HEK293 (cell line): Measurements from ENCODE around the gene ECE1.

Experiments used
- CTCF ChIA-PET: fragments of 350-600 bp; formaldehyde crosslinking; extraction: SDS; loops from one replicate; lab custom pipeline; 2021; ENCODE audit warnings: antibody characterized with exemption; lab: Yijun Ruan, JAX
- POLR2A ChIA-PET: fragments of 300-600 bp; formaldehyde crosslinking; extraction: SDS; loops from one replicate; lab custom pipeline; 2020; ENCODE audit warnings: antibody characterized with exemption, inconsistent platforms; lab: Yijun Ruan, JAX
- H3K27ac ChIP-seq: fragments of 200-500 bp; sonication (Bioruptor generic); 2 replicates; pipeline ENCODE4 v1.5.1; 2014; ENCODE audit warnings: low read depth, low read length, control low read depth, inconsistent platforms; ENCODE audit errors: extremely low read depth
- H3K36me3 ChIP-seq, 2 experiments: fragments of 200-500 bp in 1 of 2; sonication (Bioruptor generic) in 1 of 2; 1 replicate in 1 of 2; 2 replicates in 1 of 2; pipeline ENCODE4 v1.5.1; 2014 to 2017; ENCODE audit warnings: inconsistent platforms in 2 of 2, low read length in 2 of 2; ENCODE audit not compliant: control insufficient read depth in 2 of 2, insufficient read depth in 1 of 2
- H3K4me1 ChIP-seq: fragments of 200-500 bp; sonication (Bioruptor generic); 2 replicates; pipeline ENCODE4 v1.5.1; 2014; ENCODE audit warnings: mild to moderate bottlenecking, low read length, inconsistent platforms; ENCODE audit not compliant: control insufficient read depth, insufficient read depth
- H3K4me3 ChIP-seq: 2 replicates; pipeline ENCODE4 v1.5.1; 2011; ENCODE audit warnings: low read depth, mild to moderate bottlenecking, control low read depth, low read length, moderate library complexity
- H3K9me3 ChIP-seq: fragments of 200-500 bp; sonication (Bioruptor generic); 2 replicates; pipeline ENCODE4 v1.5.1; 2014; ENCODE audit warnings: low read depth, low read length, inconsistent platforms; ENCODE audit not compliant: control insufficient read depth, insufficient read depth
- EGR2 ChIP-seq: fragments of 450-650 bp; formaldehyde crosslinking; IDR thresholded peaks from 2 replicates; pipeline ENCODE4 v1.5.1; 2016; ENCODE audit warnings: low read depth, missing biosample characterization, missing genetic modification characterization
- FEZF1 ChIP-seq: fragments of 450-650 bp; formaldehyde crosslinking; IDR thresholded peaks from 2 replicates; pipeline ENCODE4 v1.5.1; 2016; ENCODE audit warnings: missing biosample characterization, missing genetic modification characterization
- HOXC10 ChIP-seq: sonication (generic); formaldehyde crosslinking; IDR thresholded peaks from 2 replicates; pipeline ENCODE4 v1.8.1; 2023; ENCODE audit warnings: mild to moderate bottlenecking, missing genetic modification reagents
- KLF1 ChIP-seq: fragments of 450-650 bp; formaldehyde crosslinking; IDR thresholded peaks from 2 replicates; pipeline ENCODE4 v1.5.1; 2016; ENCODE audit warnings: missing biosample characterization, missing genetic modification characterization
- MZF1 ChIP-seq: fragments of 450-650 bp; formaldehyde crosslinking; IDR thresholded peaks from 2 replicates; pipeline ENCODE4 v1.5.1; 2017; ENCODE audit warnings: missing biosample characterization, missing genetic modification characterization, borderline replicate concordance
- PATZ1 ChIP-seq: fragments of 450-650 bp; formaldehyde crosslinking; IDR thresholded peaks from 2 replicates; pipeline ENCODE4 v1.5.1; 2016; ENCODE audit warnings: missing biosample characterization, missing genetic modification characterization
- PRDM2 ChIP-seq: fragments of 450-650 bp; formaldehyde crosslinking; IDR thresholded peaks from 2 replicates; pipeline ENCODE4 v1.5.1; 2016; ENCODE audit warnings: missing biosample characterization, missing genetic modification characterization, borderline replicate concordance
- SETDB1 ChIP-seq: IDR thresholded peaks from one replicate; pipeline ENCODE4 v1.6.1; 2017; ENCODE audit warnings: mild to moderate bottlenecking, low read length, moderate library complexity, mixed read lengths; ENCODE audit not compliant: insufficient read length
- SP7 ChIP-seq: fragments of 450-650 bp; formaldehyde crosslinking; IDR thresholded peaks from 2 replicates; pipeline ENCODE4 v1.5.1; 2016; ENCODE audit warnings: missing biosample characterization, missing genetic modification characterization
- WT1 ChIP-seq: fragments of 450-650 bp; formaldehyde crosslinking; IDR thresholded peaks from 2 replicates; pipeline ENCODE4 v1.5.1; 2016; ENCODE audit warnings: missing biosample characterization, missing genetic modification characterization
- ZBTB17 ChIP-seq: fragments of 450-650 bp; formaldehyde crosslinking; IDR thresholded peaks from 2 replicates; pipeline ENCODE4 v1.5.1; 2016; ENCODE audit warnings: missing biosample characterization, missing genetic modification characterization
- ZFHX2 ChIP-seq: fragments of 450-650 bp; formaldehyde crosslinking; conservative IDR thresholded peaks from 2 replicates; pipeline ENCODE4 v1.5.1; 2016; ENCODE audit warnings: missing biosample characterization, missing genetic modification characterization
- ZIC2 ChIP-seq: fragments of 450-650 bp; formaldehyde crosslinking; IDR thresholded peaks from 2 replicates; pipeline ENCODE4 v1.5.1; 2016; ENCODE audit warnings: missing biosample characterization, missing genetic modification characterization
- ZNF132 ChIP-seq: fragments of 450-650 bp; formaldehyde crosslinking; IDR thresholded peaks from 2 replicates; pipeline ENCODE4 v1.5.1; 2017; ENCODE audit warnings: missing biosample characterization, missing genetic modification characterization, borderline replicate concordance
- ZNF140 ChIP-seq: fragments of 450-650 bp; formaldehyde crosslinking; IDR thresholded peaks from 2 replicates; pipeline ENCODE4 v1.5.1; 2016; ENCODE audit warnings: missing biosample characterization, missing genetic modification characterization
- ZNF155 ChIP-seq: fragments of 450-650 bp; formaldehyde crosslinking; IDR thresholded peaks from 2 replicates; pipeline ENCODE4 v1.5.1; 2016; ENCODE audit warnings: missing biosample characterization, missing genetic modification characterization
- ZNF221 ChIP-seq: fragments of 450-650 bp; formaldehyde crosslinking; IDR thresholded peaks from 2 replicates; pipeline ENCODE4 v1.5.1; 2017; ENCODE audit warnings: missing biosample characterization, missing genetic modification characterization, borderline replicate concordance
- ZNF280C ChIP-seq: fragments of 450-650 bp; formaldehyde crosslinking; IDR thresholded peaks from 2 replicates; pipeline ENCODE4 v1.5.1; 2016; ENCODE audit warnings: missing biosample characterization, missing genetic modification characterization
- ZNF366 ChIP-seq: fragments of 450-650 bp; formaldehyde crosslinking; conservative IDR thresholded peaks from 2 replicates; pipeline ENCODE4 v1.5.1; 2016; ENCODE audit warnings: missing biosample characterization, missing genetic modification characterization
- ZNF600 ChIP-seq: fragments of 450-650 bp; formaldehyde crosslinking; IDR thresholded peaks from 2 replicates; pipeline ENCODE4 v1.5.1; 2016; ENCODE audit warnings: missing biosample characterization, missing genetic modification characterization
- ZNF621 ChIP-seq: fragments of 450-650 bp; formaldehyde crosslinking; IDR thresholded peaks from 2 replicates; pipeline ENCODE4 v1.5.1; 2017; ENCODE audit warnings: missing biosample characterization, missing genetic modification characterization
- ZNF654 ChIP-seq: fragments of 450-650 bp; formaldehyde crosslinking; IDR thresholded peaks from 2 replicates; pipeline ENCODE4 v1.5.1; 2016; ENCODE audit warnings: low read depth, missing biosample characterization, missing genetic modification characterization
- ZNF677 ChIP-seq: fragments of 450-650 bp; IDR thresholded peaks from 2 replicates; pipeline ENCODE4 v1.5.0; 2018; ENCODE audit warnings: missing biosample characterization, mild to moderate bottlenecking, missing genetic modification characterization, moderate library complexity
- ZNF692 ChIP-seq: fragments of 450-650 bp; formaldehyde crosslinking; IDR thresholded peaks from 2 replicates; pipeline ENCODE4 v1.5.1; 2016; ENCODE audit warnings: missing biosample characterization, missing genetic modification characterization

The ECE1 gene

GRCh38 chr1:21299780-21300395 lies 9.6 kb upstream of the ECE1 start:
- no peak overlapping the region for H3K27ac ChIP-seq
- H3K9me3 ChIP-seq, result no peaks in the 10 kb centered on the region
- TF ChIP-seq ZIC2 (peak; percentile 93), ZNF621 (tag by site-specific recombination) (no peak), MZF1 (tag by site-specific recombination) (no peak), ZNF654 (no peak), SETDB1 (no peak), HOXC10 (CRISPR knock-in tag) (no peak), PRDM2 (tag by site-specific recombination) (no peak)
- POLR2A ChIA-PET, result no interaction called here
- H3K4me1 ChIP-seq, result 0 out of 2 replicates have a peak, but pooled peaks cover 1% of the 10 kb centered on the region
- no peak overlapping the region for H3K4me3 ChIP-seq
- no peaks in the 10 kb centered on the region for H3K36me3 ChIP-seq
- CTCF ChIA-PET, result interaction anchor here (0.6 to 5.9 kb wide), 7 partner anchors 12 to 199 kb away, joined by 3 to 30 read pairs (median 3); no protein-coding TSS in a partner anchor

- ChIA-PET CTCF (interaction anchor here (0.7 to 5.9 kb wide), 7 partner anchors 13 to 602 kb away, joined by 3 to 30 read pairs (median 7); no protein-coding TSS in a partner anchor), POLR2A (interaction anchor here (0.6 to 0.8 kb wide), 2 partner anchors 26 to 790 kb away, joined by 6 read pairs; no protein-coding TSS in a partner anchor)
- Histone ChIP-seq H3K4me3 (no peak overlapping the region), H3K4me1 (peaks cover 3% of the 10 kb centered on the region; the same call in 1 of the 2 replicates), H3K36me3 (no peaks in the 10 kb centered on the region), H3K27ac (no peak overlapping the region), H3K9me3 (no peaks in the 10 kb centered on the region)
- TF ChIP-seq FEZF1 (tag by site-specific recombination), result no peak
- no peak for TF ChIP-seq ZNF221 (tag by site-specific recombination)
- peak; percentile 66 for TF ChIP-seq SP7 (tag by site-specific recombination)
- TF ChIP-seq PATZ1 (tag by site-specific recombination), result no peak
- no peak for TF ChIP-seq ZNF280C
- TF ChIP-seq ZFHX2 (tag by site-specific recombination), result peak; percentile 90
- no peak for TF ChIP-seq ZBTB17
- TF ChIP-seq KLF1 (tag by site-specific recombination), result peak; percentile 77
- no peak for TF ChIP-seq ZNF692 (tag by site-specific recombination)
- no peak for TF ChIP-seq ZNF155 (tag by site-specific recombination)
- TF ChIP-seq ZNF600 (tag by site-specific recombination), result peak; percentile 21; the same call in 1 of the 2 replicates
- no peak for TF ChIP-seq ZNF132 (tag by site-specific recombination)
- peak; percentile 77 for TF ChIP-seq EGR2 (tag by site-specific recombination)
- no peak for TF ChIP-seq WT1 (tag by site-specific recombination)
- TF ChIP-seq ZNF677 (tag by site-specific recombination), result no peak
- no peak for TF ChIP-seq ZNF366 (tag by site-specific recombination)
- no peak for TF ChIP-seq ZNF140 (tag by site-specific recombination)
These were observed 8.7 kb upstream of the ECE1 start for GRCh38 chr1:21298981-21299391.
